ENCODE data around the gene TMEM219. TPM values are rescaled to one million over a fixed set of nuclear protein-coding genes. Genes with fewer than 3 reads are reported as not detected.
A peak's percentile ranks its signal among the peaks of the same experiment; 100 is the strongest.

The TMEM219 gene
- total and polyA plus RNA-seq, 2 donors (not counting 3 experiments of a cell fraction or from before 2014, with no cell fraction given), result 110 to 182 TPM

DNA sequence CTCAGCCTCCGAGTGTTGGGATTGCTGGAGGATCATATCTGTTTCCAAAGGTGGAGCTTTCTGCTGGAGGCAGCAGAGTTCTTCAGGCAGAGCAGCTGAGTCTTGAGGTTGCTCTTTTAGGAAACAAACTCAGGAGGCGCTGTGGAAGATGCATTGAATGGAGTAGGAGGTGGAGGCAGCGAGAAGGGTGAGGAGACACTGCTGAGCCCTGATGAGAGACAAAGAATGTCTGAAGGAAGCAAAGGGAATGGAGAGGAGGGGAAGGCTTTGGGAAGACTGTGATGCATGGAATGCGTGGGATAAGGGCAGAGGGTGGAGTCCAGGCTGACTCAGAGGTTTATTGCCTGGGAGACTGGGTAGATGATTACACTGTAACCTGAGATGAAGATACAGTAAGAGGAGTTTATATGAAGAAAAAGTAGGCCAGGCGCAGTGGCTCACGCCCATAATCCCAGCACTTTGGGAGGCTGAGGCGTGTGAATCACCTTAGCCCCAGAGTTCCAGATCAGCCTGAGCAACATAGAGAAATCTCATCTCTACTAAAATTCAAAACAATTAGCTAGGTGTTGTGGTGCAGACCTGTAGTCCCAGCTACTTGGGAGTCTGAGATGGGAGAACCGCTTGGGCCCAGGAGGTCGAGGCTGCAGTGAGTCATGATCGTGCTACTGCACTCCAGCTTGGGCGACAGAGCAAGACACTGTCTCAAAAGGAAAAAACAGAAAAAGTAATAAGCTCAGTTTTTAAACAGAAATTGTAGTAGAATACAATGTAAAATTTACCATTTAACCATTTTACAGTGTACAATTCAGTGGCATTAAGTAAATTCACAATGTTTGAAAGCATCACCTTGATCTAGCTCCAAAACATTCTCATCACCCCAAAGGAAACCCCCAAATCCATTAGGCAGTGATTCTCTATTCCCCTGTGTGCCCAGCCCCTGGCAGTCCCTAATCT is 17.8 kb upstream of the TMEM219 start:
- no peak overlapping the region for H3K9ac ChIP-seq (replicated peaks; ENCODE audit: extremely low read depth, insufficient read depth, low read length)
- FAIRE-seq (peak; percentile 53), DNase-seq (ENCODE audit: low read depth, low spot score) (peak; percentile 38)
- TF ChIP-seq JUN (IDR thresholded peaks at IDR 0.05; ENCODE audit: borderline replicate concordance, insufficient read depth, insufficient read length, low read depth), result no peak
- TF ChIP-seq POLR2A (IDR thresholded peaks at IDR 0.05; ENCODE audit: low read depth, low read length), result no peak
- no peak for TF ChIP-seq MYC (IDR thresholded peaks at IDR 0.05; ENCODE audit: low read depth, low read length)
- TF ChIP-seq, protein P1, sequence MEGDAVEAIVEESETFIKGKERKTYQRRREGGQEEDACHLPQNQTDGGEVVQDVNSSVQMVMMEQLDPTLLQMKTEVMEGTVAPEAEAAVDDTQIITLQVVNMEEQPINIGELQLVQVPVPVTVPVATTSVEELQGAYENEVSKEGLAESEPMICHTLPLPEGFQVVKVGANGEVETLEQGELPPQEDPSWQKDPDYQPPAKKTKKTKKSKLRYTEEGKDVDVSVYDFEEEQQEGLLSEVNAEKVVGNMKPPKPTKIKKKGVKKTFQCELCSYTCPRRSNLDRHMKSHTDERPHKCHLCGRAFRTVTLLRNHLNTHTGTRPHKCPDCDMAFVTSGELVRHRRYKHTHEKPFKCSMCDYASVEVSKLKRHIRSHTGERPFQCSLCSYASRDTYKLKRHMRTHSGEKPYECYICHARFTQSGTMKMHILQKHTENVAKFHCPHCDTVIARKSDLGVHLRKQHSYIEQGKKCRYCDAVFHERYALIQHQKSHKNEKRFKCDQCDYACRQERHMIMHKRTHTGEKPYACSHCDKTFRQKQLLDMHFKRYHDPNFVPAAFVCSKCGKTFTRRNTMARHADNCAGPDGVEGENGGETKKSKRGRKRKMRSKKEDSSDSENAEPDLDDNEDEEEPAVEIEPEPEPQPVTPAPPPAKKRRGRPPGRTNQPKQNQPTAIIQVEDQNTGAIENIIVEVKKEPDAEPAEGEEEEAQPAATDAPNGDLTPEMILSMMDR (IDR thresholded peaks at IDR 0.05; ENCODE audit: extremely low read depth in 1 of 2, insufficient read depth in 1 of 2, low read depth in 1 of 2, low read length in 2 of 2), result no peak
- no peak for TF ChIP-seq POLR2AphosphoS5 (IDR thresholded peaks at IDR 0.05; ENCODE audit: insufficient read depth, low read depth, low read length)
- TF ChIP-seq GATA2 (IDR thresholded peaks at IDR 0.05; ENCODE audit: insufficient read depth, insufficient read length, low read depth, low read length), result no peak
- no peak for TF ChIP-seq FOS (IDR thresholded peaks at IDR 0.05; ENCODE audit: borderline replicate concordance, insufficient read depth, low read length)
- TF ChIP-seq, protein P2, sequence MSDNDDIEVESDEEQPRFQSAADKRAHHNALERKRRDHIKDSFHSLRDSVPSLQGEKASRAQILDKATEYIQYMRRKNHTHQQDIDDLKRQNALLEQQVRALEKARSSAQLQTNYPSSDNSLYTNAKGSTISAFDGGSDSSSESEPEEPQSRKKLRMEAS (IDR thresholded peaks at IDR 0.05; ENCODE audit: insufficient read depth, insufficient read length), result no peak
- no peak for TF ChIP-seq EZH2 (IDR thresholded peaks at IDR 0.05; ENCODE audit: borderline replicate concordance, low read depth, low read length, severe bottlenecking)
- H3K9me3 ChIP-seq (replicated peaks; ENCODE audit: control insufficient read depth, insufficient read depth, low read length), result no peaks in the 10 kb centered on the region
- intact Hi-C loops (cut with micrococcal nuclease) (no loop called here), dilution Hi-C loops (cut with MboI; ENCODE audit: extremely low pct_ligation_motif_present, low sequenced_read_pairs) (no loop called here)
- no peaks in the 10 kb centered on the region for H3K27me3 ChIP-seq (ENCODE audit: control insufficient read depth in 2 of 2, insufficient read depth in 2 of 2, low read length in 2 of 2)
- no peak overlapping the region for H3K4me3 ChIP-seq (replicated peaks in 1 of 3; ENCODE audit: insufficient read depth in 1 of 3, low read depth in 1 of 3, low read length in 3 of 3)
- no peaks in the 10 kb centered on the region for H3K36me3 ChIP-seq (ENCODE audit: control insufficient read depth in 2 of 2, extremely low read depth in 1 of 2, insufficient read depth in 2 of 2, low read length in 2 of 2)
- no peaks in the 10 kb centered on the region for H3K79me2 ChIP-seq (ENCODE audit: control insufficient read depth, insufficient read depth, low read length)
- no TSS peak for BruUV-seq (replicated peaks)
- POLR2A ChIA-PET, result no interaction called here
- H3K9me1 ChIP-seq (replicated peaks; ENCODE audit: control insufficient read depth, extremely low read depth, insufficient read depth, low read length), result no peaks in the 10 kb centered on the region
- H4K20me1 ChIP-seq (replicated peaks; ENCODE audit: control insufficient read depth, extremely low read depth, insufficient read depth, low read length), result no peaks in the 10 kb centered on the region
- no peak overlapping the region for H3K4me2 ChIP-seq (ENCODE audit: insufficient read depth, low read length)
- H3K27ac ChIP-seq (ENCODE audit: insufficient read depth, low read depth, low read length), result no peak overlapping the region
- H3K4me1 ChIP-seq (ENCODE audit: control insufficient read depth, extremely low read depth, insufficient read depth, low read length), result no peaks in the 10 kb centered on the region
- H2AFZ ChIP-seq (ENCODE audit: low read depth, low read length), result no peak overlapping the region
- CTCF ChIA-PET, result interaction anchor here (0.6 to 1.6 kb wide), 6 partner anchors 9 to 96 kb away, joined by 3 to 4 read pairs (median 3); partner anchors contain the start of genes KCTD13 and TMEM219
